NCI-H446 treated with DMSO at 0.1 percent for 48 hours (cell line): Measurements from ENCODE around the gene KRTAP4-9.
"Not testable (repeated sequence)": the region's sequence is repeated elsewhere in the genome, so short reads cannot be mapped to it uniquely, and the experiment has no call there.

ENCODE experiments used
- DNase-seq: peaks from one replicate; lab custom pipeline; 2025; lab: John Stamatoyannopoulos, UW

The KRTAP4-9 gene

GRCh38 chr17:41098042-41098441 is 7.1 kb upstream of the KRTAP4-9 start, which contains the start of gene KRTAP4-8:
Gene KRTAP4-8, minus strand, starts transcription at chr17:41098142. Its CDS starts 58 bp downstream, at chr17:41098084.
- no peak for DNase-seq

- no peak for DNase-seq
Observed at GRCh38 chr17:41098481-41098880, 6.7 kb upstream of the KRTAP4-9 start.

GRCh38 chr17:41099682-41100480 is 5.3 kb upstream of the KRTAP4-9 start:
- DNase-seq, result not testable (repeated sequence)

- no peak for DNase-seq
Observed at GRCh38 chr17:41101586-41102259, 3.5 kb upstream of the KRTAP4-9 start, which contains the start of gene KRTAP4-16. Gene KRTAP4-16, minus strand, starts transcription at chr17:41102209. Its CDS starts 0 bp downstream, at chr17:41102209.

GRCh38 chr17:41103896-41104295 is 1.3 kb upstream of the KRTAP4-9 start:
- no peak for DNase-seq

GRCh38 chr17:41104386-41105038 is 677 bp upstream of the KRTAP4-9 start:
- not testable (repeated sequence) for DNase-seq

GRCh38 chr17:41107941-41108450 is 2.8 kb downstream of the KRTAP4-9 start:
- DNase-seq, result no peak

- DNase-seq, result not testable (repeated sequence)
Observed at GRCh38 chr17:41108728-41109386, 3.7 kb downstream of the KRTAP4-9 start.

- DNase-seq, result no peak
Observed at GRCh38 chr17:41111151-41111885, 6.1 kb downstream of the KRTAP4-9 start.

- no peak for DNase-seq
Observed at GRCh38 chr17:41116297-41116696, 11.1 kb downstream of the KRTAP4-9 start.

- DNase-seq, result not testable (repeated sequence)
Observed at GRCh38 chr17:41117846-41118386, 12.7 kb downstream of the KRTAP4-9 start, which contains the start of gene KRTAP4-11. Gene KRTAP4-11, minus strand, starts transcription at chr17:41118373. Its CDS starts 58 bp downstream, at chr17:41118315.

- DNase-seq, result no peak
Observed at GRCh38 chr17:41118721-41119120, 13.5 kb downstream of the KRTAP4-9 start.

GRCh38 chr17:41119696-41120690 is 14.8 kb downstream of the KRTAP4-9 start:
- not testable (repeated sequence) for DNase-seq

- no peak for DNase-seq
Observed at GRCh38 chr17:41121742-41122141, 16.6 kb downstream of the KRTAP4-9 start.

- DNase-seq, result not testable (repeated sequence)
Observed at GRCh38 chr17:41123292-41123990, 18.3 kb downstream of the KRTAP4-9 start.

- DNase-seq, result not testable (repeated sequence)
Observed at GRCh38 chr17:41123991-41124371, 18.8 kb downstream of the KRTAP4-9 start, which contains the start of gene KRTAP4-12. Gene KRTAP4-12, minus strand, starts transcription at chr17:41124182. Its CDS starts 60 bp downstream, at chr17:41124122.

GRCh38 chr17:41125064-41125463 is 19.9 kb downstream of the KRTAP4-9 start:
- DNase-seq, result no peak

GRCh38 chr17:41126412-41126811 is 21.2 kb downstream of the KRTAP4-9 start:
- DNase-seq, result no peak

GRCh38 chr17:41127371-41127770 is 22.2 kb downstream of the KRTAP4-9 start:
- DNase-seq, result no peak
